Gastroesophageal sphincter (tissue), 3 donors: ENCODE measurements around the gene RNU2-63P.
"Not testable (repeated sequence)": the region's sequence is repeated elsewhere in the genome, so short reads cannot be mapped to it uniquely, and the experiment has no call there.

ENCODE experiments used
- CTCF ChIP-seq, 4 experiments: fragments of 200-600 bp in 2 of 4; fragments of 450-650 bp in 2 of 4; sonication (generic) in 1 of 4; IDR thresholded peaks; one replicate each; pipeline ENCODE4 v1.5.1; 2017 to 2019; ENCODE audit warnings: antibody characterized with exemption in 4 of 4, mild to moderate bottlenecking in 2 of 4, moderate library complexity in 2 of 4
- EP300 ChIP-seq: sonication (generic); formaldehyde crosslinking; IDR thresholded peaks from one replicate; pipeline ENCODE4 v1.6.1; 2017; ENCODE audit warnings: antibody characterized with exemption, mild to moderate bottlenecking

GRCh38 chr2:87987473-87987872, 28.9 kb downstream of the RNU2-63P start:
- TF ChIP-seq CTCF (IDR thresholded peaks at IDR 0.05); EP300: not testable (repeated sequence)
